ENCODE data around the gene TPRG1L.
A peak's percentile ranks its signal among the peaks of the same experiment; 100 is the strongest.
"Not testable (repeated sequence)": the region's sequence is repeated elsewhere in the genome, so short reads cannot be mapped to it uniquely, and the experiment has no call there.

Gene TPRG1L

GRCh38 chr1:3609769-3610526, 14.9 kb upstream of the TPRG1L start:
- no peak for DNase-seq

- peak; percentile 89 for DNase-seq
These were observed 14.2 kb upstream of the TPRG1L start for GRCh38 chr1:3610527-3611169.

GRCh38 chr1:3611170-3612019, 13.4 kb upstream of the TPRG1L start, which contains the start of gene MEGF6:
Gene MEGF6, minus strand, starts transcription at chr1:3611508. Its CDS starts 240 bp downstream, at chr1:3611268.
- peak; percentile 46 for DNase-seq

- no peak for DNase-seq
These were observed 12.7 kb upstream of the TPRG1L start for GRCh38 chr1:3612123-3612522.

- DNase-seq = no peak
These were observed 9.8 kb upstream of the TPRG1L start for GRCh38 chr1:3614755-3615742.

- no peak for DNase-seq
These were observed 8.0 kb upstream of the TPRG1L start for GRCh38 chr1:3616861-3617260.

GRCh38 chr1:3617806-3618345, 6.9 kb upstream of the TPRG1L start:
- no peak for DNase-seq

GRCh38 chr1:3618531-3618880, 6.3 kb upstream of the TPRG1L start:
- DNase-seq = no peak

- DNase-seq = peak; percentile 36
These were observed 5.7 kb upstream of the TPRG1L start for GRCh38 chr1:3618881-3619671.

GRCh38 chr1:3620708-3621107, 4.1 kb upstream of the TPRG1L start:
- no peak for DNase-seq

- not testable (repeated sequence) for DNase-seq
These were observed 3.6 kb upstream of the TPRG1L start for GRCh38 chr1:3621151-3621671.

- DNase-seq = not testable (repeated sequence)
These were observed 2.7 kb upstream of the TPRG1L start for GRCh38 chr1:3622102-3622501.

GRCh38 chr1:3623441-3624199, 1.2 kb upstream of the TPRG1L start:
- no peak for DNase-seq

- no peak for DNase-seq
These were observed 514 bp downstream of the TPRG1L start for GRCh38 chr1:3625151-3625907.

- no peak for DNase-seq
These were observed 1.2 kb downstream of the TPRG1L start for GRCh38 chr1:3626025-3626424.

GRCh38 chr1:3627515-3628253, 2.9 kb downstream of the TPRG1L start:
- DNase-seq = no peak

- no peak for DNase-seq
These were observed 3.6 kb downstream of the TPRG1L start for GRCh38 chr1:3628445-3628844.

GRCh38 chr1:3629561-3630160, 4.8 kb downstream of the TPRG1L start:
- DNase-seq = no peak

All from NCI-H446 treated with DMSO at 0.1 percent for 48 hours (cell line).